ENCODE data around the gene SLC26A8. TPM values are rescaled to one million over a fixed set of nuclear protein-coding genes. Genes with fewer than 3 reads are reported as not detected.

SLC26A8 gene
- total RNA-seq, 1 experiment from 2014 or later, result 0.09 TPM

- Histone ChIP-seq H3K18ac (ENCODE audit: insufficient read length, low read depth, low read length) (no peak overlapping the region), H2BK12ac (ENCODE audit: insufficient read length, low read depth, low read length) (no peak overlapping the region), H3T11ph (ENCODE audit: low read length) (no peak overlapping the region), H3K27me3 (ENCODE audit: insufficient read depth, low read length) (no peaks in the 10 kb centered on the region), H3K56ac (ENCODE audit: insufficient read length, low read depth, low read length) (no peak overlapping the region), H3K79me2 (ENCODE audit: insufficient read depth, low read length) (no peaks in the 10 kb centered on the region), H3K9ac (ENCODE audit: extremely low read depth, insufficient read length, low read length) (no peak overlapping the region), H4K8ac (replicated peaks; ENCODE audit: insufficient read length, low read depth, low read length) (no peak overlapping the region), H2BK5ac (ENCODE audit: insufficient read length, low read length) (no peak overlapping the region), H3K4me2 (ENCODE audit: insufficient read depth, insufficient read length, low read length) (no peak overlapping the region), H3K14ac (ENCODE audit: insufficient read depth, low read length) (no peak overlapping the region), H3K4me1 (ENCODE audit: insufficient read depth, low read length) (no peaks in the 10 kb centered on the region), H3K23me2 (ENCODE audit: insufficient read length, low read depth, low read length, poor library complexity, severe bottlenecking) (no peaks in the 10 kb centered on the region), H2BK20ac (ENCODE audit: low read depth, low read length, poor library complexity, severe bottlenecking) (no peak overlapping the region), H4K91ac (ENCODE audit: insufficient read length, low read depth, low read length) (no peak overlapping the region), H4K5ac (ENCODE audit: insufficient read length, low read depth, low read length) (no peak overlapping the region), H3K27ac (ENCODE audit: insufficient read length, low read depth, low read length) (no peak overlapping the region), H2AK5ac (ENCODE audit: insufficient read length, low read length) (no peak overlapping the region), H4K20me1 (ENCODE audit: control insufficient read depth, insufficient read depth, insufficient read length) (no peaks in the 10 kb centered on the region), H2AFZ (ENCODE audit: low read length) (no peak overlapping the region), H3K4ac (ENCODE audit: low read depth, low read length) (no peak overlapping the region), H2BK15ac (ENCODE audit: low read depth, low read length) (no peak overlapping the region), H3K9me3 (ENCODE audit: control insufficient read depth, low read depth, low read length) (no peaks in the 10 kb centered on the region), H2BK120ac (ENCODE audit: low read depth, low read length, poor library complexity, severe bottlenecking) (no peak overlapping the region), H3K79me1 (ENCODE audit: insufficient read depth, low read depth, low read length, poor library complexity, severe bottlenecking) (no peaks in the 10 kb centered on the region), H3K23ac (ENCODE audit: insufficient read length, low read depth, low read length) (no peak overlapping the region)
- Mint-ChIP-seq H3K4me1 (peaks cover 6 to 13% of the 10 kb centered on the region in 2 experiments), H3K9me3 (no peaks in the 10 kb centered on the region), H3K36me3 (ENCODE audit: insufficient read depth in 1 of 3, low read depth in 3 of 3) (peaks cover 0 to 4% (median 0%) of the 10 kb centered on the region in 3 experiments; a peak in 2 of 7 replicates), H3K27ac (no peak overlapping the region), H3K4me3 (no peak overlapping the region), H3K27me3 (ENCODE audit: low read depth) (no peaks in the 10 kb centered on the region)
- no peak for DNase-seq
- no peak for TF ChIP-seq CTCF (conservative IDR thresholded peaks at IDR 0.05)
- WGBS (ENCODE audit: extremely low coverage, insufficient read length, low lambda C conversion rate), result no CpG with 5 or more reads among the region's 2 CpGs
Observed at GRCh38 chr6:36066817-36067216, 42.4 kb upstream of the SLC26A8 start.
